Measurements from ENCODE around the gene PMEPA1. TPM values are rescaled to one million over a fixed set of nuclear protein-coding genes. Genes with fewer than 3 reads are reported as not detected.

Gene PMEPA1
- total and polyA plus RNA-seq, 2 experiments from 2014 or later: 7.3 to 15.4 TPM

GRCh38 chr20:57663681-57664451 lies 45.9 kb downstream of the PMEPA1 start:
- Mint-ChIP-seq H3K4me3 (no peak overlapping the region), H3K4me1 (peaks cover 44% of the 10 kb centered on the region), H3K27me3 (ENCODE audit: insufficient read depth, low read depth, poor library complexity) (peaks cover 18% of the 10 kb centered on the region), H3K36me3 (ENCODE audit: low read depth) (peaks cover 7% of the 10 kb centered on the region; the same call in 2 of the 3 replicates), H3K27ac (no peak overlapping the region), H3K9me3 (no peaks in the 10 kb centered on the region; the same call in 2 of the 3 replicates)
- DNase-seq (ENCODE audit: low spot score) (no peak), ATAC-seq (no peak)
- Histone ChIP-seq H3K27ac (ENCODE audit: low read depth) (no peak overlapping the region), H4K20me1 (replicated peaks; ENCODE audit: insufficient read depth) (peaks cover 22% of the 10 kb centered on the region; the same call in 1 of the 2 replicates), H3K4me1 (ENCODE audit: insufficient read depth) (peaks cover 15% of the 10 kb centered on the region), H3K79me2 (replicated peaks; ENCODE audit: insufficient read depth) (peaks cover 72% of the 10 kb centered on the region), H2AFZ (no peak overlapping the region), H3F3A (replicated peaks; ENCODE audit: low read depth) (no peaks in the 10 kb centered on the region), H3K27me3 (ENCODE audit: insufficient read depth) (no peaks in the 10 kb centered on the region), H3K4me3 (no peak overlapping the region), H3K9me2 (ENCODE audit: insufficient read depth) (no peaks in the 10 kb centered on the region), H3K36me3 (ENCODE audit: insufficient read depth) (no peaks in the 10 kb centered on the region), H3K4me2 (no peak overlapping the region)
- TF ChIP-seq ZNF331 (CRISPR knock-in tag; IDR thresholded peaks at IDR 0.05; ENCODE audit: low read depth): no peak
- no peak for TF ChIP-seq EZH2 (IDR thresholded peaks at IDR 0.05; ENCODE audit: low read depth, unreplicated experiment)
- TF ChIP-seq REST (IDR thresholded peaks at IDR 0.05; ENCODE audit: unreplicated experiment): no peak
- TF ChIP-seq ZNF462 (CRISPR knock-in tag; IDR thresholded peaks at IDR 0.05): no peak
- no peak for TF ChIP-seq NANOG (IDR thresholded peaks at IDR 0.05; ENCODE audit: borderline replicate concordance)
- no peak for TF ChIP-seq ZNF114 (CRISPR knock-in tag; IDR thresholded peaks at IDR 0.05)
- TF ChIP-seq, protein P1, sequence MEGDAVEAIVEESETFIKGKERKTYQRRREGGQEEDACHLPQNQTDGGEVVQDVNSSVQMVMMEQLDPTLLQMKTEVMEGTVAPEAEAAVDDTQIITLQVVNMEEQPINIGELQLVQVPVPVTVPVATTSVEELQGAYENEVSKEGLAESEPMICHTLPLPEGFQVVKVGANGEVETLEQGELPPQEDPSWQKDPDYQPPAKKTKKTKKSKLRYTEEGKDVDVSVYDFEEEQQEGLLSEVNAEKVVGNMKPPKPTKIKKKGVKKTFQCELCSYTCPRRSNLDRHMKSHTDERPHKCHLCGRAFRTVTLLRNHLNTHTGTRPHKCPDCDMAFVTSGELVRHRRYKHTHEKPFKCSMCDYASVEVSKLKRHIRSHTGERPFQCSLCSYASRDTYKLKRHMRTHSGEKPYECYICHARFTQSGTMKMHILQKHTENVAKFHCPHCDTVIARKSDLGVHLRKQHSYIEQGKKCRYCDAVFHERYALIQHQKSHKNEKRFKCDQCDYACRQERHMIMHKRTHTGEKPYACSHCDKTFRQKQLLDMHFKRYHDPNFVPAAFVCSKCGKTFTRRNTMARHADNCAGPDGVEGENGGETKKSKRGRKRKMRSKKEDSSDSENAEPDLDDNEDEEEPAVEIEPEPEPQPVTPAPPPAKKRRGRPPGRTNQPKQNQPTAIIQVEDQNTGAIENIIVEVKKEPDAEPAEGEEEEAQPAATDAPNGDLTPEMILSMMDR (conservative IDR thresholded peaks at IDR 0.05; ENCODE audit: low read depth in 2 of 2): no peak
- TF ChIP-seq CREB1 (CRISPR knock-in tag; IDR thresholded peaks at IDR 0.05; ENCODE audit: low read depth): no peak
- no peak for TF ChIP-seq POLR2AphosphoS5 (IDR thresholded peaks at IDR 0.05; ENCODE audit: low read depth)
- no peak for TF ChIP-seq EZH2phosphoT487 (IDR thresholded peaks at IDR 0.05; ENCODE audit: unreplicated experiment)
- TF ChIP-seq, protein P2, sequence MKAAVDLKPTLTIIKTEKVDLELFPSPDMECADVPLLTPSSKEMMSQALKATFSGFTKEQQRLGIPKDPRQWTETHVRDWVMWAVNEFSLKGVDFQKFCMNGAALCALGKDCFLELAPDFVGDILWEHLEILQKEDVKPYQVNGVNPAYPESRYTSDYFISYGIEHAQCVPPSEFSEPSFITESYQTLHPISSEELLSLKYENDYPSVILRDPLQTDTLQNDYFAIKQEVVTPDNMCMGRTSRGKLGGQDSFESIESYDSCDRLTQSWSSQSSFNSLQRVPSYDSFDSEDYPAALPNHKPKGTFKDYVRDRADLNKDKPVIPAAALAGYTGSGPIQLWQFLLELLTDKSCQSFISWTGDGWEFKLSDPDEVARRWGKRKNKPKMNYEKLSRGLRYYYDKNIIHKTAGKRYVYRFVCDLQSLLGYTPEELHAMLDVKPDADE (IDR thresholded peaks at IDR 0.05): no peak
- TF ChIP-seq STAT1 (IDR thresholded peaks at IDR 0.05; ENCODE audit: unreplicated experiment): no peak
- no peak for TF ChIP-seq JUNB (IDR thresholded peaks at IDR 0.05; ENCODE audit: unreplicated experiment)

All from GM23338 (cell line).